GM20431 (cell line): Measurements from ENCODE around the gene SLIT3.
"Not testable (repeated sequence)": the region's sequence is repeated elsewhere in the genome, so short reads cannot be mapped to it uniquely, and the experiment has no call there.

Experiments used
- in situ Hi-C: fragments of 300-500 bp; cut with MseI, MboI; formaldehyde crosslinking; loops from one replicate; pipeline ENCODE4 v1.15.0; 2020; ENCODE audit warnings: low sequenced_read_pairs; ENCODE audit not compliant: unreplicated experiment

SLIT3 gene

GRCh38 chr5:169154679-169155078, 146.3 kb downstream of the SLIT3 start:
- in situ Hi-C loops, result no loop called here

GRCh38 chr5:169153405-169153804, 147.5 kb downstream of the SLIT3 start:
- in situ Hi-C loops, result no loop called here

DNA sequence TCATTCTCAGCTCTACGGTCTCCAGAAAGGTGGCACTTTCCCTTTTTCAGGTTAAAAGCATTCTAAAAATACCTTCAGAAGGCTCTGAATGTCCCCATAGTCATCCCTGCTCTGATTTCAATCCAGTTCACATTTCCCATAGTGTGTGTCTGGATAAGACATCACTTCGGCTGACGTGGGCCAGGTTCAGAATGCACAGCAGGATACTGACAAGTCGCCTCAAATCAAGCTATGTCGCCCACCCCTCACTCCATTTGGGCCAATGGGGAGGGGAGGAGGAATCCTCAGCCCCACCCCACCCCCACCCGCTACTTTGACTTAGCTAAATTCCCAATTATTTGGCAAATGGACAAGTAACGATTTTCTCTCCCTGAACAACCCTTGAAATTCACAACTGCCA, 148.0 kb downstream of the SLIT3 start:
- in situ Hi-C loops, result no loop called here

GRCh38 chr5:169152453-169152852, 148.5 kb downstream of the SLIT3 start:
- in situ Hi-C loops, result no loop called here

- in situ Hi-C loops, result no loop called here
These were observed 149.7 kb downstream of the SLIT3 start for GRCh38 chr5:169151051-169151805.

DNA sequence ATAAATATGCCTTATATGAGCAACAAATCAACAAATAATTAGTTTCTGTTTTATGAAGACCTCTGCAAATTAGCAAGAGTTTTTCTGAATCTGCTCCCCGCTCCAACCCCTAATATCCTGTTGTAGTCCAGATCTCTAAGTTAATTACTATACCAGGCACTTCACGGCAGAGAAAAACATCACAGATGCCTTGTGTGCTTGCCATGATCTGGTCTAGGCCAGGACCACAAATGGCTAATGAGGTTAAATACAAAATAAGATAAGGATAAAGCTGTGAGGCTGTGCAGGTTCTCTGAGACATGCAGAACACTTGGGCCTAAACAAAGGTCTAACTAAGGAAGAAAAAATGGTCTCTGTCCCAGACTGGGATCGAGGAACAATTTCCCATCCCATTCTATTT, 150.8 kb downstream of the SLIT3 start:
- in situ Hi-C loops, result no loop called here

- in situ Hi-C loops, result no loop called here
These were observed 151.6 kb downstream of the SLIT3 start for GRCh38 chr5:169149317-169149716.

GRCh38 chr5:169148138-169148740, 152.7 kb downstream of the SLIT3 start:
- in situ Hi-C loops, result no loop called here

DNA sequence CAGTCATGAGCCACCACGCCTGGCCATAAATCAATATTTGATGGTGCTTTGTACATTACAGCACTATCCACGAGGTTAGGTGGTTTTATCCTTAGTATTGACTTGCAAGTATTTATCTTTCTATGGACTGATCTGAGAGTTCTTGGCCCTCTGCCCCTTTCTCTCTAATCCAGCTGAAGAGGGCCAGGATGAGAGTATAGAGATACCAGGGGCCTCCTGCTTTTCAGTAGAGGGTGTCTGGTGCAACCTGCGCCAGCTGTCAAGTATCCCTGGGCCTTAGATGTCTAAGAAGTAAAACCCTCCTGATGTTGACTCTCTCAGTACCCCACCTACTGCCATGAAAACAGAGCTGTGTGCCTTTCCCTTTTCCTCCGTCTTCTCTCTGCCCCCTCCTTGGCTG, 153.4 kb downstream of the SLIT3 start:
- in situ Hi-C loops, result no loop called here

GRCh38 chr5:169146158-169146557, 154.8 kb downstream of the SLIT3 start:
- in situ Hi-C loops, result no loop called here

GRCh38 chr5:169142264-169142970, 158.5 kb downstream of the SLIT3 start:
- in situ Hi-C loops, result no loop called here

GRCh38 chr5:169140215-169140614, 160.7 kb downstream of the SLIT3 start:
- in situ Hi-C loops, result not testable (repeated sequence)

DNA sequence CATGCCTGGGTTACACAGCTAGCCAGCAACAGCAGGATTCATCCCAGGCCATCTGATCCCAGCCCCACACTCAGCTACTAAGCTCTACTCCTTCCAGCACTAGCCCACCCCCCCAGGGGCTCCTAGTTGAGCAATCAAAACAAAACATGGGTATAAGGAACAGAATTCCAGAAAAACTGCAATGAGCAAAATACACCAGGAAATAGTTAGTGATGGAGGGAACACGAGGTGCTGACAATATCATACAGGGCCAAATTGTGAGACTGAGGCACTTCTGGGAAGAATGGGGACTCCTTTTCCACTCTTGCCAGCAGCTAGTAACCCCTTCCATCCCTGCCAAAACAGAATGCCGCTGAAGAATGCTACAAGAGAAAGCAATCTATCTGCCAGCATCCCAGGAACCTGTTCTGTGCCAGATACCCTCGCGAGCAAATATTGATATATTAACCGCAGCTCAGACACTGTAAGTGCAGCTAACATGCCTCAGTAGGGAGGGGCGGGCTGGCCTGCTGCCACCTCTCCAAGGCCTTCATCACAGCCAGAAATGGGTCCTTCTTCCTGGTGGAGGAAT, 161.4 kb downstream of the SLIT3 start:
- in situ Hi-C loops, result no loop called here

DNA sequence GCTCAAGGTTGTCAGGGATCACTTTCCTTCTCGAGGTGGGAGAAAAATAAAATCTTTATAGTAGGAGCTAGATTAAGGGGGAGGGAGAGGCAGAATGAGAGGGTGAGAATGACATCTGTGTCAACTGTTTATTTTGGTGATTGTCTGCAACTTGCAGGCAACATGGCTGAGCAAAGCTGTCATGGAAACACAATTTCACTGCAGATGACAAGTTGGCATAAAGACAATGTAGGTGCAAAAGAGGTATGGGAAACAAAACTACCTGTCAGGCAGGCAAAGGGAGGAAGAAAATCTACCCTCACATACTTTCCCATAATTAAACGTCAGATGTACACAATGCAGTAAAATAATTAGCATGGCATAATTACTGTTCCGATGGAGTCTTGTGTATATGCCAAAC, 167.4 kb downstream of the SLIT3 start:
- in situ Hi-C loops, result no loop called here

- in situ Hi-C loops, result no loop called here
These were observed 168.7 kb downstream of the SLIT3 start for GRCh38 chr5:169132302-169132660.

GRCh38 chr5:169131616-169132301, 169.2 kb downstream of the SLIT3 start:
- in situ Hi-C loops, result no loop called here

- in situ Hi-C loops, result no loop called here
These were observed 172.3 kb downstream of the SLIT3 start for GRCh38 chr5:169128679-169129078.

DNA sequence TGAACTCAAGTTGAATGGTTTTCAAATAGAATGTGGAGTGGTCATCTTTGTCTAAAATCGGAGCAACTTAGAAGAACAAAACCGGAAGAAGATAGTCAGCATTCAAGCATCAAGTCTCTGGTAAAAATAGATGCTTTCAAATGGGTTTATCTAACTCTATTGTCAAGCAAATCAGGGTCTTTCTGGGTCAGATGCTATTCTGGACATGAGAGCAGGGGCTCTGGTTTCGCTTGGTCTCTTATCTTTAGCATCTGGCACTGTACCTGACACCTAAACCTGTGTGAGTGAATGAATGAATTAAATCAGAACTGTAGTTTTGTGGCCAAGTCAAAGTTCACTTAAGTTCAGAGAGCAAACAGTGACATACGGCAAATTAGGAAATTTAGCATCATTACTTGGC, 173.5 kb downstream of the SLIT3 start:
- in situ Hi-C loops, result no loop called here

GRCh38 chr5:169126481-169127021, 174.4 kb downstream of the SLIT3 start:
- in situ Hi-C loops, result no loop called here

GRCh38 chr5:169125571-169125970, 175.4 kb downstream of the SLIT3 start:
- in situ Hi-C loops, result no loop called here
